ENCODE data around the gene RMI2.

DNA sequence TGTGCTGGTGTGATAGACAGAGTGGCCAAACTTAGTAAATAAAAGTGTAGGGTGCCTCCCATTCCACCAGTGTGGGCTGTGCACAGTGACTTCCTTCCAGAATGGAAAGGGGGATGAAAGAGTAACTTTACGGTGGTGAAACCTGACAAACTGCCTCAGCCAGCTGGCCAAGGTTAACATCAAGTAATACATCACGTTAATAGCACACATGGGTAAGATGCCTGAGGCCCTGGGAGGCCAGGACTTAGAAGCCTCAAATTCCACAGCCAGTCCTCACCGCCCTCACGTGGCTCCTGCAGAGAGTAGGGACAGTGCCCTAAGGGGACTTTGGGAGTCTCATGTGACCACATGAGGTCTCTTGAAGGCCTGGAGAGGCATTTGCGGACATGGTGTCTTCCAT lies 14.1 kb downstream of the RMI2 start:
- TF ChIP-seq, protein P1, sequence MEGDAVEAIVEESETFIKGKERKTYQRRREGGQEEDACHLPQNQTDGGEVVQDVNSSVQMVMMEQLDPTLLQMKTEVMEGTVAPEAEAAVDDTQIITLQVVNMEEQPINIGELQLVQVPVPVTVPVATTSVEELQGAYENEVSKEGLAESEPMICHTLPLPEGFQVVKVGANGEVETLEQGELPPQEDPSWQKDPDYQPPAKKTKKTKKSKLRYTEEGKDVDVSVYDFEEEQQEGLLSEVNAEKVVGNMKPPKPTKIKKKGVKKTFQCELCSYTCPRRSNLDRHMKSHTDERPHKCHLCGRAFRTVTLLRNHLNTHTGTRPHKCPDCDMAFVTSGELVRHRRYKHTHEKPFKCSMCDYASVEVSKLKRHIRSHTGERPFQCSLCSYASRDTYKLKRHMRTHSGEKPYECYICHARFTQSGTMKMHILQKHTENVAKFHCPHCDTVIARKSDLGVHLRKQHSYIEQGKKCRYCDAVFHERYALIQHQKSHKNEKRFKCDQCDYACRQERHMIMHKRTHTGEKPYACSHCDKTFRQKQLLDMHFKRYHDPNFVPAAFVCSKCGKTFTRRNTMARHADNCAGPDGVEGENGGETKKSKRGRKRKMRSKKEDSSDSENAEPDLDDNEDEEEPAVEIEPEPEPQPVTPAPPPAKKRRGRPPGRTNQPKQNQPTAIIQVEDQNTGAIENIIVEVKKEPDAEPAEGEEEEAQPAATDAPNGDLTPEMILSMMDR (IDR thresholded peaks at IDR 0.05; ENCODE audit: insufficient read depth, low read length): no peak
- TF ChIP-seq POLR2AphosphoS5 (IDR thresholded peaks at IDR 0.05; ENCODE audit: low read depth): no peak

Measured in HL-60 (cell line).